IMR-90 (cell line): Measurements from ENCODE around the gene PALMD. TPM values are rescaled to one million over a fixed set of nuclear protein-coding genes. Genes with fewer than 3 reads are reported as not detected.

Experiments used
- ATAC-seq: fragments of 200-7000 bp; cut with Tn5 transposase; 2 replicates; pipeline ENCODE4 v1.9.1; 2020; ENCODE audit warnings: low read depth, mild to moderate bottlenecking, moderate library complexity
- BruUV-seq: library from RNA; stranded (reverse); fragments of 400-500 nt; replicated peaks from 2 replicates; lab custom pipeline; 2021; lab: Mats Ljungman, UMichigan
- CTCF ChIA-PET: fragments of 300-600 bp; formaldehyde crosslinking; extraction: SDS; loops from one replicate; lab custom pipeline; 2021; ENCODE audit warnings: antibody characterized with exemption; lab: Yijun Ruan, JAX
- POLR2A ChIA-PET: fragments of 300-600 bp; sonication (Branson Sonifier 250); formaldehyde crosslinking; loops from one replicate; lab custom pipeline; 2022; ENCODE audit warnings: antibody characterized with exemption; ENCODE audit not compliant: unreplicated experiment; lab: Charles Lee
- DNase-seq: peaks from one replicate; pipeline ENCODE4 v3.0.0; 2013
- H2AFZ ChIP-seq: replicated peaks from 2 replicates; pipeline ENCODE3; 2013; ENCODE audit warnings: low read length, mild to moderate bottlenecking; ENCODE audit not compliant: poor library complexity
- H2AK5ac ChIP-seq: 2 replicates; pipeline ENCODE4 v1.6.1; 2013; ENCODE audit warnings: low read depth, low read length, inconsistent platforms
- H2AK9ac ChIP-seq: replicated peaks from 2 replicates; pipeline ENCODE3; 2013; ENCODE audit warnings: mild to moderate bottlenecking, low read depth, low read length, moderate library complexity; ENCODE audit not compliant: poor library complexity
- H2BK120ac ChIP-seq: 2 replicates; pipeline ENCODE4 v1.6.1; 2013; ENCODE audit warnings: low read depth, low read length, inconsistent platforms
- H2BK15ac ChIP-seq: 3 replicates; pipeline ENCODE4 v1.6.1; 2013; ENCODE audit warnings: low read depth, low read length, inconsistent platforms
- H2BK20ac ChIP-seq: 2 replicates; pipeline ENCODE4 v1.6.1; 2013; ENCODE audit warnings: low read depth, mild to moderate bottlenecking, inconsistent platforms, low read length, moderate library complexity
- H2BK5ac ChIP-seq: 2 replicates; pipeline ENCODE4 v1.6.1; 2013; ENCODE audit warnings: mild to moderate bottlenecking, low read depth, low read length, inconsistent platforms; ENCODE audit not compliant: poor library complexity, severe bottlenecking
- H3K14ac ChIP-seq: replicated peaks from 2 replicates; pipeline ENCODE4 v1.6.1; 2013; ENCODE audit warnings: low read depth, low read length, inconsistent platforms
- H3K18ac ChIP-seq: 2 replicates; pipeline ENCODE4 v1.6.1; 2013; ENCODE audit warnings: low read depth, low read length, control low read depth
- H3K23ac ChIP-seq: 2 replicates; pipeline ENCODE4 v1.6.1; 2013; ENCODE audit warnings: low read depth, low read length, inconsistent platforms
- H3K27ac ChIP-seq: 2 replicates; pipeline ENCODE4 v1.5.1; 2013; ENCODE audit warnings: mild to moderate bottlenecking, control low read depth, low read length; ENCODE audit not compliant: insufficient read depth
- H3K27me3 ChIP-seq: 2 replicates; pipeline ENCODE4 v1.6.1; 2013; ENCODE audit warnings: low read length; ENCODE audit not compliant: control insufficient read depth, insufficient read depth
- H3K36me3 ChIP-seq: 2 replicates; pipeline ENCODE4 v1.6.1; 2013; ENCODE audit warnings: low read length, mixed read lengths; ENCODE audit not compliant: control insufficient read depth, insufficient read depth
- H3K4ac ChIP-seq: 2 replicates; pipeline ENCODE4 v1.6.1; 2013; ENCODE audit warnings: low read depth, low read length, inconsistent platforms
- H3K4me1 ChIP-seq: 2 replicates; pipeline ENCODE4 v1.6.1; 2013; ENCODE audit warnings: low read length, mixed read lengths; ENCODE audit not compliant: control insufficient read depth, insufficient read depth
- H3K4me2 ChIP-seq: 2 replicates; pipeline ENCODE4 v1.6.1; 2013; ENCODE audit warnings: low read depth, mild to moderate bottlenecking, control low read depth, low read length, moderate library complexity
- H3K4me3 ChIP-seq: 2 replicates; pipeline ENCODE4 v1.5.1; 2013; ENCODE audit warnings: low read depth, mild to moderate bottlenecking, control low read depth, low read length, moderate library complexity; ENCODE audit not compliant: insufficient read depth
- H3K56ac ChIP-seq: 2 replicates; pipeline ENCODE4 v1.6.1; 2013; ENCODE audit warnings: low read length, inconsistent platforms; ENCODE audit not compliant: insufficient read depth; ENCODE audit errors: extremely low read depth
- H3K79me1 ChIP-seq, 2 experiments: 2 replicates each; pipeline ENCODE4 v1.6.1; 2013; ENCODE audit warnings: low read length in 2 of 2, inconsistent platforms in 1 of 2, low read depth in 1 of 2
- H3K9ac ChIP-seq: 2 replicates; pipeline ENCODE4 v1.6.1; 2013; ENCODE audit warnings: low read depth, low read length, control low read depth
- H3K9me1 ChIP-seq: 2 replicates; pipeline ENCODE4 v1.6.1; 2013; ENCODE audit warnings: low read length, inconsistent platforms; ENCODE audit not compliant: insufficient read depth
- H3K9me3 ChIP-seq: 2 replicates; pipeline ENCODE4 v1.6.1; 2013; ENCODE audit warnings: low read length; ENCODE audit not compliant: control insufficient read depth, insufficient read depth
- H4K20me1 ChIP-seq: 2 replicates; pipeline ENCODE4 v1.6.1; 2013; ENCODE audit warnings: low read length, inconsistent platforms; ENCODE audit not compliant: insufficient read depth
- H4K5ac ChIP-seq: 2 replicates; pipeline ENCODE4 v1.6.1; 2013; ENCODE audit warnings: mild to moderate bottlenecking, low read depth, low read length, control low read depth
- H4K8ac ChIP-seq, 2 experiments: 2 replicates each; pipeline ENCODE4 v1.6.1; 2013; ENCODE audit warnings: low read depth in 2 of 2, low read length in 2 of 2, control low read depth in 1 of 2, inconsistent platforms in 1 of 2
- H4K91ac ChIP-seq: 2 replicates; pipeline ENCODE4 v1.6.1; 2013; ENCODE audit warnings: low read depth, low read length, inconsistent platforms; ENCODE audit not compliant: insufficient read depth
- BHLHE40 ChIP-seq: fragments of 150-350 bp; IDR thresholded peaks from 2 replicates; pipeline ENCODE4 v1.6.1; 2016; ENCODE audit warnings: mild to moderate bottlenecking, low read depth, low read length
- CEBPB ChIP-seq: IDR thresholded peaks from 2 replicates; pipeline ENCODE4 v1.6.1; 2012; ENCODE audit warnings: low read depth, low read length, improper control_type of control experiment
- CHD1 ChIP-seq: IDR thresholded peaks from 2 replicates; pipeline ENCODE4 v1.6.1; 2012; ENCODE audit warnings: low read depth, low read length, improper control_type of control experiment
- CTCF ChIP-seq: conservative IDR thresholded peaks from 2 replicates; pipeline ENCODE4 v1.5.1; 2012; ENCODE audit warnings: mild to moderate bottlenecking, low read depth, low read length, improper control_type of control experiment
- ELK1 ChIP-seq: fragments of 150-350 bp; IDR thresholded peaks from 2 replicates; pipeline ENCODE4 v1.6.1; 2016; ENCODE audit warnings: low read depth, mild to moderate bottlenecking, low read length, moderate library complexity, borderline replicate concordance
- FOS ChIP-seq: fragments of 150-350 bp; IDR thresholded peaks from 2 replicates; pipeline ENCODE4 v1.6.1; 2016; ENCODE audit warnings: low read depth, low read length
- MAFK ChIP-seq: IDR thresholded peaks from 2 replicates; pipeline ENCODE4 v1.6.1; 2012; ENCODE audit warnings: low read depth, low read length, improper control_type of control experiment
- MAZ ChIP-seq: IDR thresholded peaks from 2 replicates; pipeline ENCODE4 v1.6.1; 2012; ENCODE audit warnings: low read depth, mild to moderate bottlenecking, low read length, improper control_type of control experiment, moderate library complexity, borderline replicate concordance
- MXI1 ChIP-seq: IDR thresholded peaks from 2 replicates; pipeline ENCODE4 v1.6.1; 2012; ENCODE audit warnings: low read depth, mild to moderate bottlenecking, low read length, moderate library complexity, borderline replicate concordance
- NFE2L2 ChIP-seq: fragments of 150-350 bp; IDR thresholded peaks from 2 replicates; pipeline ENCODE4 v1.6.1; 2016; ENCODE audit warnings: low read depth, mild to moderate bottlenecking, low read length
- POLR2A ChIP-seq: IDR thresholded peaks from 2 replicates; pipeline ENCODE4 v1.6.1; 2012; ENCODE audit warnings: mild to moderate bottlenecking, low read depth, low read length
- RAD21 ChIP-seq: IDR thresholded peaks from 2 replicates; pipeline ENCODE4 v1.6.1; 2012; ENCODE audit warnings: low read length, improper control_type of control experiment
- RCOR1 ChIP-seq: IDR thresholded peaks from 2 replicates; pipeline ENCODE4 v1.6.1; 2012; ENCODE audit warnings: mild to moderate bottlenecking, low read length, improper control_type of control experiment; ENCODE audit not compliant: insufficient replicate concordance
- RFX5 ChIP-seq: IDR thresholded peaks from 2 replicates; pipeline ENCODE4 v1.8.0; 2012; ENCODE audit warnings: low read depth, mild to moderate bottlenecking, low read length, moderate library complexity
- SMC3 ChIP-seq: fragments of 150-350 bp; IDR thresholded peaks from 2 replicates; pipeline ENCODE4 v1.6.1; 2016; ENCODE audit warnings: low read depth, mild to moderate bottlenecking, antibody characterized with exemption, low read length, moderate library complexity
- USF2 ChIP-seq: fragments of 150-350 bp; IDR thresholded peaks from 2 replicates; pipeline ENCODE4 v1.6.1; 2017; ENCODE audit warnings: mild to moderate bottlenecking, antibody characterized with exemption, low read length, low read depth
- WGBS, 2 experiments: methylation state at CpG; one replicate each; pipeline versions ENCODE4 v1.1.5 to v1.1.7; 2013; ENCODE audit warnings: missing lambda C conversion rate in 2 of 2; ENCODE audit not compliant: insufficient read length in 1 of 2; ENCODE audit errors: extremely low coverage in 2 of 2; 5-methylcytosine and 5-hydroxymethylcytosine counted together
- dilution Hi-C: fragments of 300-500 bp; cut with HindIII; formaldehyde crosslinking; loops from one replicate; pipeline ENCODE4 v1.14.3; 2018; ENCODE audit warnings: low sequenced_read_pairs; ENCODE audit not compliant: unreplicated experiment
- in situ Hi-C: fragments of 300-500 bp; cut with MboI; formaldehyde crosslinking; loops from 3 replicates; pipeline ENCODE4 v1.14.3; 2019; ENCODE audit warnings: low sequenced_read_pairs, inconsistent platforms, mixed read lengths
- intact Hi-C: fragments of 100-400 bp; cut with micrococcal nuclease; formaldehyde crosslinking; loops from 2 replicates; pipeline ENCODE4 v1.10.0; 2022
- polyA plus RNA-seq, 3 experiments: library from polyadenylated mRNA; depleted of rRNA; stranded (reverse); fragments of >200 nt; gene quantifications; 2 replicates each; pipeline ENCODE4 v1.2.3, GENCODE V29; 2012; ENCODE audit warnings: low replicate concordance in 1 of 3
- total RNA-seq: library from RNA; depleted of rRNA; stranded (reverse); fragments of >200 nt; gene quantifications from 2 replicates; pipeline ENCODE4 v1.2.3, GENCODE V29; 2012

The PALMD gene
- total and polyA plus RNA-seq, 2 of the 4 experiments (the other 2 are of a cell fraction), result 0.51 to 0.72 TPM

GRCh38 chr1:99675994-99676393 is 30.1 kb downstream of the PALMD start:
- CTCF ChIA-PET, result no interaction called here
- dilution Hi-C loops (no loop called here), in situ Hi-C loops (no loop called here)

More at GRCh38 chr1:99675994-99676393, 30.1 kb downstream of the PALMD start:
- Histone ChIP-seq H3K9ac (no peak overlapping the region), H3K4ac (no peak overlapping the region), H2BK5ac (no peak overlapping the region), H2BK20ac (no peak overlapping the region), H3K4me2 (no peak overlapping the region), H2AK9ac (no peak overlapping the region), H2BK120ac (no peak overlapping the region), H2AK5ac (no peak overlapping the region), H3K36me3 (no peaks in the 10 kb centered on the region), H3K4me3 (no peak overlapping the region), H3K4me1 (peaks cover 10% of the 10 kb centered on the region), H3K27me3 (no peaks in the 10 kb centered on the region), H4K20me1 (no peaks in the 10 kb centered on the region), H3K9me1 (no peaks in the 10 kb centered on the region), H3K23ac (no peak overlapping the region), H4K91ac (no peak overlapping the region), H3K79me1 (no peaks in the 10 kb centered on the region), H2AFZ (no peak overlapping the region), H3K9me3 (no peaks in the 10 kb centered on the region), H2BK15ac (no peak overlapping the region), H3K14ac (no peak overlapping the region), H3K56ac (no peak overlapping the region), H4K5ac (no peak overlapping the region), H3K27ac (no peak overlapping the region), H4K8ac (no peak overlapping the region), H3K18ac (no peak overlapping the region)
- TF ChIP-seq BHLHE40 (no peak), CTCF (no peak), SMC3 (no peak), CHD1 (no peak), FOS (no peak), RAD21 (no peak), MXI1 (no peak), NFE2L2 (no peak), POLR2A (no peak), MAFK (no peak), ELK1 (no peak), CEBPB (no peak), RFX5 (no peak), MAZ (no peak), USF2 (no peak), RCOR1 (no peak)
- WGBS, 2 experiments, result no CpG with 5 or more reads among the region's 1 CpG
- DNase-seq, result no peak
- BruUV-seq, result no TSS peak
- POLR2A ChIA-PET, result no interaction called here
- intact Hi-C loops, result no loop called here
- ATAC-seq, result no peak
